Suprapubic skin (tissue), 4 donors: ENCODE results near the gene ADAD2.

Experiments used
- CTCF ChIP-seq, 2 donors: fragments of 200-600 bp in 1 of 2; fragments of 450-650 bp in 1 of 2; sonication (generic) in 1 of 2; IDR thresholded peaks; one replicate each; pipeline ENCODE4 v1.5.1; 2016 to 2019; ENCODE audit warnings: antibody characterized with exemption in 2 of 2, mild to moderate bottlenecking in 1 of 2, moderate library complexity in 1 of 2
- POLR2A ChIP-seq, 2 donors: fragments of 450-650 bp; IDR thresholded peaks; one replicate each; pipeline ENCODE4 v1.6.1; 2017; ENCODE audit warnings: antibody characterized with exemption in 2 of 2, mild to moderate bottlenecking in 2 of 2, moderate library complexity in 2 of 2
- POLR2AphosphoS5 ChIP-seq, 3 donors: sonication (generic); formaldehyde crosslinking; IDR thresholded peaks; one replicate each; pipeline ENCODE4 v1.6.1; 2017; ENCODE audit warnings: antibody characterized with exemption in 3 of 3

- TF ChIP-seq CTCF (IDR thresholded peaks at IDR 0.05): no peak
- TF ChIP-seq POLR2AphosphoS5 (IDR thresholded peaks at IDR 0.05): no peak
- TF ChIP-seq POLR2A (IDR thresholded peaks at IDR 0.05): no peak
Observed at GRCh38 chr16:84236671-84237070, 45.7 kb downstream of the ADAD2 start.
